SHP77 treated with DMSO at 0.1 percent for 48 hours (cell line): ENCODE data around the gene PDE1A.

Source experiments
- DNase-seq: peaks from one replicate; lab custom pipeline; 2025; lab: John Stamatoyannopoulos, UW

Gene PDE1A

GRCh38 chr2:182426918-182427240 lies at the start of gene PDE1A:
PDE1A (minus strand) TSS chr2:182427036.
- DNase-seq, result no peak

- DNase-seq, result no peak
These were observed 46.8 kb upstream of the PDE1A start for GRCh38 chr2:182473635-182474034.

- no peak for DNase-seq
These were observed 36.9 kb upstream of the PDE1A start for GRCh38 chr2:182463760-182464159.

- no peak for DNase-seq
These were observed 29.9 kb upstream of the PDE1A start for GRCh38 chr2:182456784-182457183.

- no peak for DNase-seq
These were observed 25.7 kb upstream of the PDE1A start for GRCh38 chr2:182452456-182452990.

GRCh38 chr2:182448371-182448770 lies 21.5 kb upstream of the PDE1A start:
- DNase-seq, result no peak

GRCh38 chr2:182447863-182448262 lies 21.0 kb upstream of the PDE1A start:
- no peak for DNase-seq

GRCh38 chr2:182447163-182447562 lies 20.3 kb upstream of the PDE1A start:
- no peak for DNase-seq

- DNase-seq, result no peak
These were observed 19.3 kb upstream of the PDE1A start for GRCh38 chr2:182446087-182446486.

- no peak for DNase-seq
These were observed 18.6 kb upstream of the PDE1A start for GRCh38 chr2:182445391-182445965.

- no peak for DNase-seq
These were observed 18.0 kb upstream of the PDE1A start for GRCh38 chr2:182444806-182445205.

GRCh38 chr2:182444170-182444569 lies 17.3 kb upstream of the PDE1A start:
- DNase-seq, result no peak

GRCh38 chr2:182436252-182436651 lies 9.4 kb upstream of the PDE1A start:
- DNase-seq, result no peak

GRCh38 chr2:182435754-182436153 lies 8.9 kb upstream of the PDE1A start:
- DNase-seq, result no peak

- no peak for DNase-seq
These were observed 5.2 kb upstream of the PDE1A start for GRCh38 chr2:182432051-182432450.

GRCh38 chr2:182428476-182428875 lies 1.6 kb upstream of the PDE1A start:
- DNase-seq, result no peak

GRCh38 chr2:182426082-182426917 lies 536 bp downstream of the PDE1A start:
- no peak for DNase-seq

- DNase-seq, result no peak
These were observed 4.0 kb downstream of the PDE1A start for GRCh38 chr2:182422864-182423263.

- DNase-seq, result no peak
These were observed 6.2 kb downstream of the PDE1A start for GRCh38 chr2:182420669-182421068.

- DNase-seq, result no peak
These were observed 10.0 kb downstream of the PDE1A start for GRCh38 chr2:182416861-182417260.

GRCh38 chr2:182416191-182416590 lies 10.6 kb downstream of the PDE1A start:
- DNase-seq, result no peak

GRCh38 chr2:182415771-182416170 lies 11.1 kb downstream of the PDE1A start:
- no peak for DNase-seq

GRCh38 chr2:182412858-182413257 lies 14.0 kb downstream of the PDE1A start:
- no peak for DNase-seq

GRCh38 chr2:182410120-182410519 lies 16.7 kb downstream of the PDE1A start:
- no peak for DNase-seq
